Cardiac muscle cell (in vitro differentiated cells and primary cell): ENCODE measurements around the gene TLK1. TPM values are rescaled to one million over a fixed set of nuclear protein-coding genes. Genes with fewer than 3 reads are reported as not detected.

ENCODE experiments used
- DNase-seq, 2 donors: peaks; one replicate each; pipeline versions ENCODE4 v3.0.0 to v3.0.0-alpha.2; 2010 to 2017; ENCODE audit warnings: low read depth in 1 of 2, low spot score in 1 of 2
- H3K27ac ChIP-seq: fragments of 200-600 bp; sonication (generic); 2 replicates; pipeline ENCODE4 v1.5.1; 2016
- H3K27me3 ChIP-seq: fragments of 200-600 bp; sonication (generic); 2 replicates; pipeline ENCODE4 v1.6.0; 2016; ENCODE audit warnings: control low read depth
- H3K36me3 ChIP-seq: fragments of 200-600 bp; sonication (generic); 2 replicates; pipeline ENCODE4 v1.5.1; 2016; ENCODE audit warnings: control low read depth
- H3K4me1 ChIP-seq: fragments of 200-600 bp; sonication (generic); 2 replicates; pipeline ENCODE4 v1.8.1; 2017; ENCODE audit warnings: low read depth, mild to moderate bottlenecking, mixed run types
- H3K4me3 ChIP-seq: fragments of 200-600 bp; sonication (generic); 2 replicates; pipeline ENCODE4 v1.5.1; 2016; ENCODE audit warnings: mild to moderate bottlenecking
- H3K9me3 ChIP-seq: fragments of 200-600 bp; sonication (generic); 2 replicates; pipeline ENCODE4 v1.5.1; 2017; ENCODE audit warnings: low read depth, mild to moderate bottlenecking, control low read depth
- CTCF ChIP-seq: IDR thresholded peaks from 2 replicates; pipeline ENCODE4 v1.5.1; 2012; ENCODE audit warnings: low read depth, mild to moderate bottlenecking, low read length
- polyA plus RNA-seq: library from polyadenylated mRNA; unstranded; fragments of >200 nt; fragmentation: Nextera tagmentation; extraction: Ambion mirVana; gene quantifications from 2 replicates; pipeline ENCODE4 v1.2.1, GENCODE V29; 2016
- total RNA-seq: library from RNA; depleted of rRNA; stranded (reverse); fragments of >200 nt; gene quantifications from 2 replicates; pipeline ENCODE4 v1.2.3, GENCODE V29; 2016

TLK1 gene
- total and polyA plus RNA-seq, 2 experiments from 2014 or later, result 10.1 to 29.2 TPM

DNA sequence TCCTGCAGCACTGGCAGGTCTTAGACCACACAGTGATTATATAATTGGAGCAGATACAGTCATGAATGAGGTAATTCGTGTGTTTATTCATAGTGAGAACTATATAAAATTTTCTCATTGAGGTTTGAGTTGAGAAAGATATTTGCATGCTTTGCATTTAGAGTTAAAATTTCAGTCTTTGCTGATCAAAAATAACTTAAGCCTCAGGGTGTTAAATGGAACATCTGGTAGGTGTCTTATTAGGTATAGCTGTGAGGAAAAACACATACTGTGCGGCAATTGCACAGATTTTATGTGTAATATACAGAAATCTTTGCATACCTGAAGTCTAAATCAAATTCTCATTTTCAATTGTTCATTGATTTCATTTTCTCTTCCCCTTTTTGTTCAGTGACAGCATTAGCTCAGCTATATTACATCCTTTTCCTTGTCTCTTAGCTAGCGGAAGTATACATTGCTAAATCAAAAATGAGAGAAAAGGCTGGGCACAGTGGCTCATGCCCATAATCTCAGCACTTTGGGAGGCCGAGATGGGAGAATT lies 210.4 kb downstream of the TLK1 start:
- H3K27ac ChIP-seq, result no peak overlapping the region
- no peak overlapping the region for H3K4me3 ChIP-seq
- H3K4me1 ChIP-seq, result no peaks in the 10 kb centered on the region
- no peaks in the 10 kb centered on the region for H3K27me3 ChIP-seq
- H3K9me3 ChIP-seq, result no peaks in the 10 kb centered on the region
- no peak for DNase-seq
- TF ChIP-seq CTCF, result no peak
- peaks cover 57% of the 10 kb centered on the region for H3K36me3 ChIP-seq

DNA sequence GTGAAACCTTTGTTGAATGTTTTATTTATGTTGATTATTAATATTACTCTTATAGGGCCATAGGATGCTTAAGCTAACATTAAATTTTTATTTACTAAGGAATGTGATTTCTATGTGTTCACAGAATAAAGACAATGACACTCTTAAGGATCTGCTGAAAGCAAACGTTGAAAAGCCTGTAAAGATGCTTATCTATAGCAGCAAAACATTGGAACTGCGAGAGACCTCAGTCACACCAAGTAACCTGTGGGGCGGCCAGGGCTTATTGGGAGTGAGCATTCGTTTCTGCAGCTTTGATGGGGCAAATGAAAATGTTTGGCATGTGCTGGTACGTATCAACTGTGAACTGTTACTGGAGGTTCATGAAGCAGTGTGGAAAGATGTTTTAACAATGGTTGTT lies 211.3 kb downstream of the TLK1 start:
- Histone ChIP-seq H3K4me1 (no peaks in the 10 kb centered on the region), H3K9me3 (no peaks in the 10 kb centered on the region), H3K36me3 (peaks cover 48% of the 10 kb centered on the region), H3K4me3 (no peak overlapping the region), H3K27me3 (no peaks in the 10 kb centered on the region), H3K27ac (no peak overlapping the region)
- no peak for DNase-seq
- no peak for TF ChIP-seq CTCF

GRCh38 chr2:170944545-170944944 lies 216.1 kb downstream of the TLK1 start:
- Histone ChIP-seq H3K9me3 (no peaks in the 10 kb centered on the region), H3K27ac (no peak overlapping the region), H3K4me3 (no peak overlapping the region), H3K4me1 (no peaks in the 10 kb centered on the region), H3K36me3 (peaks cover 4% of the 10 kb centered on the region), H3K27me3 (no peaks in the 10 kb centered on the region)
- no peak for DNase-seq
- no peak for TF ChIP-seq CTCF

- no peaks in the 10 kb centered on the region for H3K36me3 ChIP-seq
Observed at GRCh38 chr2:170943596-170943995, 217.1 kb downstream of the TLK1 start.

DNA sequence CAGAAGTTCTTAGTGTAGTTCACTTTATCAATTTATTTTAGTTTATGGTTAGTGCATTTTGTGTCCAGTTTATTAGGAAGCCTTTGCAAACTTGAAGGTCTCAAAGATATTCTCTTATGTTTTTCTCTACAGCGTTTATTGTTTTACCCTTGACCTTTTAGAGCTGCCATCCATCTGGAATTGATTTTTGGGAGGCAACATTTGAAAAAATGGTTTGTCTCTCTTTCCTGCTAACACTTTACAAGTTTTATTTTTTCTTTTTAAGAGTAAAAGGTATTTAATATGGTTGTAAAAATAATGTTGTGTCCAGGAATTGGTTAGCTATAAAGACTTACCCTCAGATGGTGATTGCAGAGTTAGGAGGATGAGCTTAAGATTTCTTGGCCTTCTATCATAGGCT lies 217.7 kb downstream of the TLK1 start:
- Histone ChIP-seq H3K27me3 (no peaks in the 10 kb centered on the region), H3K4me3 (no peak overlapping the region), H3K36me3 (no peaks in the 10 kb centered on the region), H3K9me3 (no peaks in the 10 kb centered on the region), H3K4me1 (no peaks in the 10 kb centered on the region), H3K27ac (no peak overlapping the region)
- TF ChIP-seq CTCF, result no peak
- no peak for DNase-seq

More at GRCh38 chr2:170943596-170943995, 217.1 kb downstream of the TLK1 start:
- no peaks in the 10 kb centered on the region for H3K4me1 ChIP-seq
- DNase-seq, result no peak
- H3K27ac ChIP-seq, result no peak overlapping the region
- no peaks in the 10 kb centered on the region for H3K9me3 ChIP-seq
- no peak overlapping the region for H3K4me3 ChIP-seq
- TF ChIP-seq CTCF, result no peak
- H3K27me3 ChIP-seq, result no peaks in the 10 kb centered on the region

DNA sequence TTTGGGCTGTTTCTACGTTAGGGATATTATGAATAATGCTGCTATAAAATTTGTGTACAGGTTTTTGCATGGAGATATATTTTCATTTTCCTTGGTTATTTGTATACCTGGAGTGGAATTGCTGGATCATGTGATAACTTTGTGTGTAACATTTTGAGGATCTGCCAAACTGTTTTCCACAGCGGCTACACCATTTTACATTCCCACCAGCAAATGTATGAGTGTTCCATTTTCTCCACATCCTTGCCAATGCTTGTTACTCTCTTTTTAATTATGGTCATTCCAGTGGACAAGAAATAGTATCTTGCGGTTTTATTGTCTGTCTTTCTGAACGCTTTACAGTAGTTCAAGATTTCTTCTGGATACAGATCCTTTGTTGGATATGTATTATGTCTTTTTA lies 218.1 kb downstream of the TLK1 start:
- Histone ChIP-seq H3K4me1 (no peaks in the 10 kb centered on the region), H3K9me3 (no peaks in the 10 kb centered on the region), H3K27me3 (no peaks in the 10 kb centered on the region), H3K27ac (no peak overlapping the region), H3K36me3 (no peaks in the 10 kb centered on the region), H3K4me3 (no peak overlapping the region)
- no peak for TF ChIP-seq CTCF
- DNase-seq, result no peak
